Nephron progenitor cell (in vitro differentiated cells): ENCODE data around the gene RIF1.

Source experiments
- DNase-seq: peaks from one replicate; pipeline ENCODE4 v3.0.0; 2021
- H3K27ac Mint-ChIP-seq: 2 replicates; pipeline ENCODE4 v1.8.0; 2021; ENCODE audit warnings: mild to moderate bottlenecking, moderate library complexity, mixed read lengths
- H3K27me3 Mint-ChIP-seq: 2 replicates; pipeline ENCODE4 v1.8.0; 2021; ENCODE audit warnings: mild to moderate bottlenecking, low read depth, mixed read lengths; ENCODE audit not compliant: poor library complexity
- H3K36me3 Mint-ChIP-seq: 2 replicates; pipeline ENCODE4 v1.8.0; 2021; ENCODE audit warnings: low read depth, mixed read lengths
- H3K4me1 Mint-ChIP-seq: 2 replicates; pipeline ENCODE4 v1.8.0; 2021; ENCODE audit warnings: mixed read lengths
- H3K4me3 Mint-ChIP-seq: 2 replicates; pipeline ENCODE4 v1.8.0; 2021; ENCODE audit warnings: mild to moderate bottlenecking, moderate library complexity, mixed read lengths
- H3K9me3 Mint-ChIP-seq: 2 replicates; pipeline ENCODE4 v1.8.0; 2021; ENCODE audit warnings: mild to moderate bottlenecking, moderate library complexity, mixed read lengths
- TF ChIP-seq, protein P1 (sequence below): fragments of 200-600 bp; sonication (generic); IDR thresholded peaks from 2 replicates; pipeline ENCODE4 v1.5.0; 2021; ENCODE audit warnings: antibody characterized with exemption

Gene RIF1

DNA sequence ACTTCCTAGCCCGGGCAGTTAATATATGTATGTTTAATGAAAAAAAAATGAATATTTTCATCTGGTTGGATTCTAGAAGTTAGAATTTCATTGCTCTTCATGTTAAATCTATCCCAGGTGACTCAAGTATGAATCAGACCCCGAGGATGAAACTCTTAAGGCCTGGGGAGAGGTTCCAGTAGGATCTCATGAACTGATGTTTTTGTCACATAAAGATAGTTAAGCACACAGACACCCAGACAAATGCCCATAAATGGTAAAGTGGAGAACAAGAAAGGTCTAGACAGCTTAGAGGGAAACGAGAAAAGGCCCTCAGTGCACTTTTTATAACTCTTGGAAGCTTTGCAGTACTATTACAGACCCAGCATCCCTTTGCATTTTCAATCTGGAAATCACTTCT lies 114.1 kb downstream of the RIF1 start:
- Mint-ChIP-seq H3K27me3 (no peaks in the 10 kb centered on the region), H3K4me3 (no peak overlapping the region), H3K4me1 (peaks cover 17% of the 10 kb centered on the region), H3K9me3 (no peaks in the 10 kb centered on the region), H3K36me3 (no peaks in the 10 kb centered on the region), H3K27ac (no peak overlapping the region)
- TF ChIP-seq, protein P1, sequence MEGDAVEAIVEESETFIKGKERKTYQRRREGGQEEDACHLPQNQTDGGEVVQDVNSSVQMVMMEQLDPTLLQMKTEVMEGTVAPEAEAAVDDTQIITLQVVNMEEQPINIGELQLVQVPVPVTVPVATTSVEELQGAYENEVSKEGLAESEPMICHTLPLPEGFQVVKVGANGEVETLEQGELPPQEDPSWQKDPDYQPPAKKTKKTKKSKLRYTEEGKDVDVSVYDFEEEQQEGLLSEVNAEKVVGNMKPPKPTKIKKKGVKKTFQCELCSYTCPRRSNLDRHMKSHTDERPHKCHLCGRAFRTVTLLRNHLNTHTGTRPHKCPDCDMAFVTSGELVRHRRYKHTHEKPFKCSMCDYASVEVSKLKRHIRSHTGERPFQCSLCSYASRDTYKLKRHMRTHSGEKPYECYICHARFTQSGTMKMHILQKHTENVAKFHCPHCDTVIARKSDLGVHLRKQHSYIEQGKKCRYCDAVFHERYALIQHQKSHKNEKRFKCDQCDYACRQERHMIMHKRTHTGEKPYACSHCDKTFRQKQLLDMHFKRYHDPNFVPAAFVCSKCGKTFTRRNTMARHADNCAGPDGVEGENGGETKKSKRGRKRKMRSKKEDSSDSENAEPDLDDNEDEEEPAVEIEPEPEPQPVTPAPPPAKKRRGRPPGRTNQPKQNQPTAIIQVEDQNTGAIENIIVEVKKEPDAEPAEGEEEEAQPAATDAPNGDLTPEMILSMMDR: no peak
- no peak for DNase-seq

- DNase-seq: no peak
- peaks cover 5% of the 10 kb centered on the region for H3K27me3 Mint-ChIP-seq
- H3K27ac Mint-ChIP-seq: no peak overlapping the region
- H3K4me3 Mint-ChIP-seq: no peak overlapping the region
- TF ChIP-seq, protein P1: no peak
- peaks cover 14% of the 10 kb centered on the region for H3K4me1 Mint-ChIP-seq
- no peaks in the 10 kb centered on the region for H3K9me3 Mint-ChIP-seq
- no peaks in the 10 kb centered on the region for H3K36me3 Mint-ChIP-seq
These were observed 116.2 kb downstream of the RIF1 start for GRCh38 chr2:151525821-151526373.

- H3K27ac Mint-ChIP-seq: no peak overlapping the region
- peaks cover 5% of the 10 kb centered on the region for H3K27me3 Mint-ChIP-seq
- peaks cover 7% of the 10 kb centered on the region for H3K4me1 Mint-ChIP-seq
- H3K9me3 Mint-ChIP-seq: no peaks in the 10 kb centered on the region
- DNase-seq: no peak
- H3K4me3 Mint-ChIP-seq: no peak overlapping the region
- no peaks in the 10 kb centered on the region for H3K36me3 Mint-ChIP-seq
- TF ChIP-seq, protein P1: no peak
These were observed 116.9 kb downstream of the RIF1 start for GRCh38 chr2:151526572-151527090.
